ENCODE measurements around the gene SPAG8. TPM values are rescaled to one million over a fixed set of nuclear protein-coding genes. Genes with fewer than 3 reads are reported as not detected.

SPAG8 gene
- total and polyA plus RNA-seq, 2 experiments from 2014 or later = 0.97 to 1.2 TPM

GRCh38 chr9:35792024-35792813 is 19.8 kb downstream of the SPAG8 start:
- no peak for TF ChIP-seq EZH2 (IDR thresholded peaks at IDR 0.05; ENCODE audit: insufficient read depth, poor library complexity, severe bottlenecking)
- no peak for TF ChIP-seq EZH2phosphoT487 (IDR thresholded peaks at IDR 0.05; ENCODE audit: insufficient read depth, low read depth)
- no peaks in the 10 kb centered on the region for H3K36me3 ChIP-seq (ENCODE audit: low read depth)
- H2AFZ ChIP-seq = peak overlapping the region; percentile 66; the same call in 1 of the 2 replicates
- H3K9me3 ChIP-seq (ENCODE audit: low read depth) = no peaks in the 10 kb centered on the region
- H3F3A ChIP-seq (ENCODE audit: insufficient read depth) = peaks cover 5% of the 10 kb centered on the region; the same call in 1 of the 2 replicates
- peaks cover 46% of the 10 kb centered on the region for H3K4me1 ChIP-seq (ENCODE audit: insufficient read depth)
- no peaks in the 10 kb centered on the region for H3K27me3 ChIP-seq (replicated peaks; ENCODE audit: insufficient read depth)
- no peaks in the 10 kb centered on the region for H3K9me2 ChIP-seq (ENCODE audit: insufficient read depth)
- peak; percentile 28 for DNase-seq
- peaks cover 53% of the 10 kb centered on the region for H3K79me2 ChIP-seq (ENCODE audit: insufficient read depth)
- peak overlapping the region; percentile 68 for H3K4me2 ChIP-seq (ENCODE audit: unreplicated experiment)
- H3K27ac ChIP-seq = no peak overlapping the region
- in situ Hi-C loops (cut with MboI) = no loop called here
- H3K4me3 ChIP-seq = peak overlapping the region; percentile 68
- H3K9ac ChIP-seq = peak overlapping the region; percentile 81
- H4K20me1 ChIP-seq (ENCODE audit: insufficient read depth) = no peaks in the 10 kb centered on the region
- WGBS, 2 experiments (ENCODE audit: low coverage in 1 of 2, low lambda C conversion rate in 2 of 2, missing lambda C conversion rate in 2 of 2) = 28 to 33% methylated on average over 25 to 34 of the region's 34 CpGs

- Histone ChIP-seq H3K27ac (peak within 1 kb of the TSS; percentile 20; the same call in 1 of the 2 replicates), H3K9ac (peak within 1 kb of the TSS; percentile 81), H3K4me2 (ENCODE audit: unreplicated experiment) (peak within 1 kb of the TSS; percentile 68), H4K20me1 (ENCODE audit: insufficient read depth) (no peaks in the 10 kb centered on the region), H2AFZ (peak within 1 kb of the TSS; percentile 94), H3K9me3 (ENCODE audit: low read depth) (no peaks in the 10 kb centered on the region), H3K27me3 (replicated peaks; ENCODE audit: insufficient read depth) (no peaks in the 10 kb centered on the region; the same call in 1 of the 2 replicates), H3F3A (ENCODE audit: insufficient read depth) (peaks cover 5% of the 10 kb centered on the region; the same call in 1 of the 2 replicates), H3K9me2 (ENCODE audit: insufficient read depth) (no peaks in the 10 kb centered on the region), H3K4me1 (ENCODE audit: insufficient read depth) (peaks cover 46% of the 10 kb centered on the region), H3K4me3 (peak within 1 kb of the TSS; percentile 68), H3K79me2 (ENCODE audit: insufficient read depth) (peaks cover 45% of the 10 kb centered on the region), H3K36me3 (ENCODE audit: low read depth) (no peaks in the 10 kb centered on the region)
- peak; percentile 70 for DNase-seq
- in situ Hi-C loops (cut with MboI) = no loop called here
- TF ChIP-seq EZH2phosphoT487 (IDR thresholded peaks at IDR 0.05; ENCODE audit: insufficient read depth, low read depth) (no peak), EZH2 (IDR thresholded peaks at IDR 0.05; ENCODE audit: insufficient read depth, poor library complexity, severe bottlenecking) (no peak)
- 0 to 1% methylated on average over 6 to 44 of the region's 64 CpGs for WGBS, 2 experiments (ENCODE audit: low coverage in 1 of 2, low lambda C conversion rate in 2 of 2, missing lambda C conversion rate in 2 of 2)
Measured at GRCh38 chr9:35791297-35791921, 20.7 kb downstream of the SPAG8 start, which contains the start of gene NPR2. NPR2 (plus strand) TSS chr9:35791591; CDS start chr9:35792409, 818 bp downstream.

- Histone ChIP-seq H3K4me1 (ENCODE audit: insufficient read depth) (peaks cover 42% of the 10 kb centered on the region), H3K36me3 (ENCODE audit: low read depth) (no peaks in the 10 kb centered on the region), H3K9ac (peak overlapping the region; percentile 71), H3K4me3 (peak overlapping the region; percentile 47), H3K27me3 (replicated peaks; ENCODE audit: insufficient read depth) (no peaks in the 10 kb centered on the region; the same call in 1 of the 2 replicates), H4K20me1 (ENCODE audit: insufficient read depth) (no peaks in the 10 kb centered on the region), H3K9me2 (ENCODE audit: insufficient read depth) (no peaks in the 10 kb centered on the region), H3K79me2 (ENCODE audit: insufficient read depth) (peaks cover 37% of the 10 kb centered on the region), H3F3A (ENCODE audit: insufficient read depth) (peaks cover 5% of the 10 kb centered on the region; the same call in 1 of the 2 replicates), H3K9me3 (ENCODE audit: low read depth) (no peaks in the 10 kb centered on the region), H3K4me2 (ENCODE audit: unreplicated experiment) (peak overlapping the region; percentile 46), H2AFZ (peak overlapping the region; percentile 94), H3K27ac (peak overlapping the region; percentile 20; the same call in 1 of the 2 replicates)
- no peak for TF ChIP-seq EZH2phosphoT487 (IDR thresholded peaks at IDR 0.05; ENCODE audit: insufficient read depth, low read depth)
- in situ Hi-C loops (cut with MboI) = no loop called here
- peak; percentile 91 for DNase-seq
- 9 to 10% methylated on average over 34 to 37 of the region's 37 CpGs for WGBS, 2 experiments (ENCODE audit: low coverage in 1 of 2, low lambda C conversion rate in 2 of 2, missing lambda C conversion rate in 2 of 2)
Measured at GRCh38 chr9:35790385-35791296, 21.4 kb downstream of the SPAG8 start.

DNA sequence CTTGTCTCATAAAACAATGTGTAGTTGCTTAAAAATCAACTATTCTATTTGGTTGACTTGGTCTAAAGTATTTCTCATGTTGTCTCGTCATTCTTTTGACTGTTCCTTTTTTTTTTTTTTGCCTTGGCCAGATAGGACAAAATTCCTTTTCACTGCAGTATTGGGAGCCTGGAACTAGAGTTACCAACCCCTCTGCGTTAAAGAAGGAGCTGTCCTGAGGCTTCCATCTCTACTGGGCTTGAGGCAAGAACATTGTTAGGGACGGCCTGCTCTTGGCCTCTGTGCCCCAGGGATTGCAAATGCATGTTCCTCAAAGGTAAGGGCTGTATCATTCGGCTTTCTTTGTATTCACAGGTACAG is 22.1 kb downstream of the SPAG8 start:
- Histone ChIP-seq H3K4me2 (ENCODE audit: unreplicated experiment) (peak overlapping the region; percentile 46), H3K79me2 (ENCODE audit: insufficient read depth) (peaks cover 31% of the 10 kb centered on the region), H4K20me1 (ENCODE audit: insufficient read depth) (no peaks in the 10 kb centered on the region), H3K9me2 (ENCODE audit: insufficient read depth) (no peaks in the 10 kb centered on the region), H3K9me3 (ENCODE audit: low read depth) (no peaks in the 10 kb centered on the region), H3K4me3 (no peak overlapping the region), H3K4me1 (ENCODE audit: insufficient read depth) (peaks cover 36% of the 10 kb centered on the region), H3K27me3 (replicated peaks; ENCODE audit: insufficient read depth) (no peaks in the 10 kb centered on the region; the same call in 1 of the 2 replicates), H3F3A (ENCODE audit: insufficient read depth) (peaks cover 5% of the 10 kb centered on the region; the same call in 1 of the 2 replicates), H2AFZ (0 out of 2 replicates have a peak overlapping the region, but pooled peaks have one; percentile 94), H3K36me3 (ENCODE audit: low read depth) (no peaks in the 10 kb centered on the region), H3K27ac (no peak overlapping the region), H3K9ac (no peak overlapping the region)
- in situ Hi-C loops (cut with MboI) = no loop called here
- WGBS, 2 experiments (ENCODE audit: low coverage in 1 of 2, low lambda C conversion rate in 2 of 2, missing lambda C conversion rate in 2 of 2) = 12 to 13% methylated on average over 4 of the region's 4 CpGs
- no peak for DNase-seq
- no peak for TF ChIP-seq EZH2 (IDR thresholded peaks at IDR 0.05; ENCODE audit: insufficient read depth, poor library complexity, severe bottlenecking)
- no peak for TF ChIP-seq EZH2phosphoT487 (IDR thresholded peaks at IDR 0.05; ENCODE audit: insufficient read depth, low read depth)
